ENCODE measurements around the gene FLNC. TPM values are rescaled to one million over a fixed set of nuclear protein-coding genes. Genes with fewer than 3 reads are reported as not detected.

FLNC gene
- total and polyA plus RNA-seq, 2 donors (not counting 3 experiments of a cell fraction or from before 2014, with no cell fraction given) = 19.5 to 81.9 TPM

- Histone ChIP-seq H3K27ac (ENCODE audit: insufficient read depth, low read depth, low read length) (no peak overlapping the region), H3K9ac (replicated peaks; ENCODE audit: extremely low read depth, insufficient read depth, low read length) (no peak overlapping the region), H3K9me1 (replicated peaks; ENCODE audit: control insufficient read depth, extremely low read depth, insufficient read depth, low read length) (no peaks in the 10 kb centered on the region), H3K4me1 (ENCODE audit: control insufficient read depth, extremely low read depth, insufficient read depth, low read length) (peaks cover 4% of the 10 kb centered on the region), H3K9me3 (replicated peaks; ENCODE audit: control insufficient read depth, insufficient read depth, low read length) (no peaks in the 10 kb centered on the region), H3K36me3 (ENCODE audit: control insufficient read depth in 2 of 2, extremely low read depth in 1 of 2, insufficient read depth in 2 of 2, low read length in 2 of 2) (no peaks in the 10 kb centered on the region), H3K79me2 (ENCODE audit: control insufficient read depth, insufficient read depth, low read length) (no peaks in the 10 kb centered on the region), H3K4me3 (replicated peaks in 1 of 3; ENCODE audit: insufficient read depth in 1 of 3, low read depth in 1 of 3, low read length in 3 of 3) (peak overlapping the region in 2 of 3 experiments; percentile 55 to 80), H3K4me2 (ENCODE audit: insufficient read depth, low read length) (peak overlapping the region; percentile 83), H2AFZ (ENCODE audit: low read depth, low read length) (peak overlapping the region; percentile 96), H3K27me3 (ENCODE audit: control insufficient read depth in 2 of 2, insufficient read depth in 2 of 2, low read length in 2 of 2) (peaks cover 16 to 37% of the 10 kb centered on the region in 2 experiments), H4K20me1 (replicated peaks; ENCODE audit: control insufficient read depth, extremely low read depth, insufficient read depth, low read length) (no peaks in the 10 kb centered on the region)
- CTCF ChIA-PET = interaction anchor here (0.9 to 1.7 kb wide), 4 partner anchors 9 to 52 kb away, joined by 3 to 8 read pairs (median 4); no protein-coding TSS in a partner anchor
- FAIRE-seq = no peak
- POLR2A ChIA-PET = no interaction called here
- DNase-seq (ENCODE audit: low read depth, low spot score) = no peak
- BruUV-seq (replicated peaks) = no TSS peak
- intact Hi-C loops (cut with micrococcal nuclease) (loop anchor here (1.0 to 2.0 kb wide), 2 partner anchors 42 to 73 kb away; no protein-coding TSS in a partner anchor), dilution Hi-C loops (cut with MboI; ENCODE audit: extremely low pct_ligation_motif_present, low sequenced_read_pairs) (no loop called here)
- no peak for TF ChIP-seq EZH2 (IDR thresholded peaks at IDR 0.05; ENCODE audit: borderline replicate concordance, low read depth, low read length, severe bottlenecking)
- no peak for TF ChIP-seq MAX (IDR thresholded peaks at IDR 0.05; ENCODE audit: insufficient read depth, insufficient read length)
- no peak for TF ChIP-seq POLR2AphosphoS5 (IDR thresholded peaks at IDR 0.05; ENCODE audit: insufficient read depth, low read depth, low read length)
- TF ChIP-seq FOS (IDR thresholded peaks at IDR 0.05; ENCODE audit: borderline replicate concordance, insufficient read depth, low read length) = no peak
- no peak for TF ChIP-seq JUN (IDR thresholded peaks at IDR 0.05; ENCODE audit: borderline replicate concordance, insufficient read depth, insufficient read length, low read depth)
- no peak for TF ChIP-seq CTCF (IDR thresholded peaks at IDR 0.05; ENCODE audit: extremely low read depth in 1 of 2, insufficient read depth in 1 of 2, low read depth in 1 of 2, low read length in 2 of 2)
- TF ChIP-seq GATA2 (IDR thresholded peaks at IDR 0.05; ENCODE audit: insufficient read depth, insufficient read length, low read depth, low read length) = no peak
- TF ChIP-seq MYC (IDR thresholded peaks at IDR 0.05; ENCODE audit: low read depth, low read length) = no peak
- TF ChIP-seq POLR2A (IDR thresholded peaks at IDR 0.05; ENCODE audit: low read depth, low read length) = no peak
These were observed 39.7 kb upstream of the FLNC start for GRCh38 chr7:128790315-128791041.

Data from endothelial cell of umbilical vein (primary cell).